RWPE2 (cell line): ENCODE measurements around the gene SPRED2.

ENCODE experiments used
- ATAC-seq: fragments of 200-7000 bp; cut with Tn5 transposase; 3 replicates; pipeline ENCODE4 v1.9.1; 2021; ENCODE audit warnings: low read depth
- DNase-seq: peaks from one replicate; pipeline ENCODE4 v3.0.0-alpha.2; 2020; ENCODE audit warnings: low spot score
- H3K27ac ChIP-seq: fragments of 450-650 bp; 2 replicates; pipeline ENCODE4 v1.5.1; 2017; ENCODE audit warnings: mild to moderate bottlenecking; ENCODE audit not compliant: poor library complexity, severe bottlenecking
- H3K27me3 ChIP-seq: fragments of 250-450 bp; sonication (Bioruptor Pico); 2 replicates; pipeline ENCODE4 v1.5.1; 2021; ENCODE audit warnings: mild to moderate bottlenecking, moderate library complexity; ENCODE audit not compliant: insufficient read depth, poor library complexity, severe bottlenecking
- H3K36me3 ChIP-seq: fragments of 250-450 bp; sonication (Bioruptor Pico); 2 replicates; pipeline ENCODE4 v1.5.1; 2020; ENCODE audit warnings: low read depth, mild to moderate bottlenecking, moderate library complexity
- H3K4me1 ChIP-seq: fragments of 250-450 bp; sonication (Bioruptor Pico); 2 replicates; pipeline ENCODE4 v1.5.1; 2021; ENCODE audit warnings: mild to moderate bottlenecking, moderate library complexity; ENCODE audit not compliant: insufficient read depth, poor library complexity, severe bottlenecking
- H3K4me3 ChIP-seq: fragments of 250-450 bp; sonication (Bioruptor Pico); 2 replicates; pipeline ENCODE4 v1.5.1; 2021; ENCODE audit warnings: mild to moderate bottlenecking, moderate library complexity; ENCODE audit not compliant: severe bottlenecking
- H3K9me3 ChIP-seq: fragments of 250-450 bp; sonication (Bioruptor Pico); 2 replicates; pipeline ENCODE4 v1.5.1; 2021; ENCODE audit warnings: mild to moderate bottlenecking, moderate library complexity; ENCODE audit not compliant: severe bottlenecking
- CTCF ChIP-seq: fragments of 450-650 bp; IDR thresholded peaks from one replicate; pipeline ENCODE4 v1.5.1; 2017; ENCODE audit warnings: mild to moderate bottlenecking, moderate library complexity; ENCODE audit not compliant: poor library complexity, severe bottlenecking

SPRED2 gene

DNA sequence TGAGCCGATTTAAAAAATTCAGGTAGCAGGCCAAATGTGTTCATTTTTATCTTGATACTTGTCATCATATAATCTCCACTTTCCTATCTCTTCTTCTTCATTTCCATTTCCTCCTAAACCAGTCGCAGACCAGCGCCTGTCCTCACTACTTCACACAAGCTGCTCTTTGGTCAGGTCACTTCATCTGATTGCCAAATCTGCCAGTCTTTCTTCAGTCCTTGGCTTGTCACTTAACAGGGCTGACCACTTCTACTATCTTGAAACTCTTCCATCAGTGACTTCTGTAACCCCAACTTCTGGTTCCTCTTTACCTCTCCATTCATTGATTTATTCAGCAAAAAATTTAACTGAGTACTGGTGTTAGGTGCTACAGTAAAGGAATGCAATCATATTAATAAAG, 18.0 kb upstream of the SPRED2 start:
- H3K4me1 ChIP-seq: no peaks in the 10 kb centered on the region
- no peak for TF ChIP-seq CTCF
- DNase-seq (no peak), ATAC-seq (no peak)
- H3K27me3 ChIP-seq: no peaks in the 10 kb centered on the region
- no peaks in the 10 kb centered on the region for H3K36me3 ChIP-seq
- H3K9me3 ChIP-seq: no peaks in the 10 kb centered on the region
- no peak overlapping the region for H3K4me3 ChIP-seq
- no peak overlapping the region for H3K27ac ChIP-seq

GRCh38 chr2:65443509-65444186, 11.2 kb upstream of the SPRED2 start:
- H3K4me3 ChIP-seq: no peak overlapping the region
- no peak for TF ChIP-seq CTCF
- H3K36me3 ChIP-seq: no peaks in the 10 kb centered on the region
- H3K4me1 ChIP-seq: no peaks in the 10 kb centered on the region
- H3K9me3 ChIP-seq: no peaks in the 10 kb centered on the region
- DNase-seq (no peak), ATAC-seq (no peak)
- no peak overlapping the region for H3K27ac ChIP-seq
- no peaks in the 10 kb centered on the region for H3K27me3 ChIP-seq

DNA sequence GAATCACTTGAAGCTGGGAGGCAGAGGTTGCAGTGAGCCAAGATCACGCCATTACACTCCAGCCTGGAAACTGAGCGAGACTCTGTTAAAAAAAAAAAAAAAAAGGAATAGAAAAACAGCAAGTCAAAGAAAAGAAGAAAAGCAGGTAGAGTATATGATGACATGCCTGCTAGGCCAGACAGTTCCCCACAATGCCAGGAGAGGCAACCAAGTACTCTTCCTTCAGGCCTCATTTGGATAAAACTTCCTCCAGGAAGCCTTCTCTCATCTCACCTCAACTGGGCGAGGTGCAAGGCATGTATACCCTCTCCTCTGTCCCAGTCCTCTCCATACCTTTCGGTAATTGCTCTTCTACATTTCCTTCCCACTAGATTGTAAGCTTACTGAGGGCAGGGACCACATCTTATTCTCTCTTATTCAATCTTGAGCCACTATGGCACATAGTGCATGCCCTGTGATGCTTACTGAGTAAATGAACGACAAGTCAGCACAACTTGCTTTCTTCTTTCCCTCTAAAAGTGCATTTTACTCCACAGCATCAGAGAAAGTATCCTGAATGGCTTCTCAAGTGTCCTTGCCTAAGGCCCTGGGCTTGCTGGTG, 10.1 kb upstream of the SPRED2 start:
- no peak for ATAC-seq
- Histone ChIP-seq H3K4me3 (no peak overlapping the region), H3K36me3 (no peaks in the 10 kb centered on the region), H3K4me1 (peaks cover under 1% of the 10 kb centered on the region), H3K9me3 (no peaks in the 10 kb centered on the region), H3K27me3 (no peaks in the 10 kb centered on the region), H3K27ac (no peak overlapping the region)
- DNase-seq: no peak
- TF ChIP-seq CTCF: no peak

DNA sequence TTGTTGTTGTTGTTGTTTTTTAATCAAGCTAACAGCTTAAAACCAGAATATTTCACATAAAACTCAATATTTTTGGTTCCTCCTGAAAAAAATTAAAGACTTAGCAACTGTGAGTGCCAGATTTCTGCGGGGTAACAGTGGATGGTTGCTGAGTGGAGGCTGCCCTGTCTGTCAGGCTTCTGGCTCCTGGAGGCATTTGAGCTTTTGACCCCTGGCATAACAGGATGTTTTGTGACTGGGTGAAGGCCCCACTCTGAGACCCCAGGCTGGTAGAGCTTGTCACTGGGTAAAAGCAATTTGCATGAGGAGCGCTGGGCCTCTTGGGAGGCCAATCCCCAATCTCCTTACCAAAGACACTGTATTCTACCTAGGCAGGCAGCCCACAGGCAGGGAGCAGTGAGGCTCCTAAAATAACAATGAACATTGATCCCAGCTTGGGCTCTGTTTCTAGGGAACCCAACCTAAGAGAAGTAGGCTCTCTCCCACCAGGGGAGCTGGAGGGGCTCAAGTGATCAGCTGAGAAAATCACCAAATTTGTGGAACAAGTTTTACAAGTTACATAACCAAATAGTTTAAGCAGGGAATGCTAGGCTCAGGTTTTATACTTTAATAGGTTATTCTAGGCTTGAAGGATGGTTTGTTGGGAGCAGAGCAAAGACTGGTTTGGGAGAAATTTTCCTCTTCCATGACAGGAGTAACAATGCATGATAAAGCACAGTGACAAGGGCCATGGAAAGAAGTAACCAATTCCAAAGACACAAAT, 5.9 kb upstream of the SPRED2 start:
- Histone ChIP-seq H3K4me3 (no peak overlapping the region), H3K36me3 (no peaks in the 10 kb centered on the region), H3K27me3 (no peaks in the 10 kb centered on the region), H3K27ac (no peak overlapping the region), H3K4me1 (peaks cover 7% of the 10 kb centered on the region), H3K9me3 (no peaks in the 10 kb centered on the region)
- no peak for DNase-seq
- ATAC-seq: no peak
- TF ChIP-seq CTCF: no peak
